Heart left ventricle (tissue), 13 donors: ENCODE results near the gene ENTPD8.

Experiments used
- POLR2A ChIP-seq, 2 donors: fragments of 450-650 bp; IDR thresholded peaks; one replicate each; pipeline ENCODE4 v1.6.1; 2017; ENCODE audit warnings: antibody characterized with exemption in 2 of 2, mild to moderate bottlenecking in 2 of 2, moderate library complexity in 2 of 2
- TF ChIP-seq, protein P1 (sequence below), 12 donors: fragments of 200-600 bp; sonication (generic) in 4 of 12; IDR thresholded peaks; one replicate each; pipeline versions ENCODE4 v1.5.0 to v1.8.0; 2018 to 2022; ENCODE audit warnings: antibody characterized with exemption in 12 of 12, mild to moderate bottlenecking in 5 of 12
- donor health status: ischemic (EF 13 %, LVEDD 7.1; RV severe dilation, severe dysfunction).
- donor health status: DM: no; HTN: yes; CAD: no.
- donor health status: DM: no; HTN: no; CAD: no.
- donor health status: ischemic (EF 25% LVEDD 6.9; RV normal size, moderate dysfunction).
- donor health status: ischemic (EF 25% LVEDD 5.7; RV mildly dilated, moderate dysfunction).
- donor health status: ischemic (EF 35%, LVEDD 5.7; RV mildly dilated, moderate dysfunction).
- donor health status: nonischemic (EF 11% LVEDD 7.7; RV severe dilation, severe dysfunction).
- donor health status: DM: yes; HTN: yes; CAD: no.
- donor health status: PGD.
- donor health status: ischemic (EF 29% LVEDD 5.4; RV normal size, mild dysfunction).
- donor health status: nonischemic (EF 23%, LVEDD 6.1; RV moderate dilation, normal function).

DNA sequence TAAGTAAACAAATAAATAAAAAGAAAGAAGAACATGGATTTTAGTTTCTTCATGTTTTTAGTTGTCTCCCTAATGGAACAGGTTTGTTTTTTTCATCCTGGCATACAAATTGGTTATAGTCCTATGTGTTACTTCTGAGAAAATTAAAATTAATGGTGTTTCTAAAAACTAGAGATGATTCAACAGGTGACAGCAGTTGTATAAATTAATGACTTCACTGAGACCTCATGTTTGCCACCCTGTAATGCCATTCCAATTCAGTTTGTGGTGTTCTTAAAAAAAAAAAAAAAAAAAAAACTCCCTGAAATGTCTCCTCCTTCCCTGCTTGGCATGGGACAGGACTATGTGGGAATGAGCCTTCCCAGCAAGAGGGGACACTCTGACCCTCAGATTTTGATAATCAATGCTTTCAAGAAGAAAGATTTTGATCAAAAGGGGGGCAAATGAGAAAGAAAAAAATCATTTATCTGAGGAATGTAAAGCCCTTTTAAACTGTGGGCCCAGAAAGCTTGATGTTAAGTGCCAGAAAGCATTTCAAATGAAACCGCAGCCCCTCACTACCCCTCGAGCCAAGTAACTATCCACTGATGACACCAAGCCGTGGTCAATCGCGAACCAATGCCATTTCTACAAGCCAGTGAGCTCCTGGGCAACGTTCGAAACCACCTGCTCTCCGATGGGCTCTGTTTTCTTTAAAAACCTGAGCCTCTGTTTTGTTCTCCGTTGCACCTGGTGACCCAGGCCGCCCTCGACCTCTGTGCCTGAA is 19.1 kb downstream of the ENTPD8 start:
- TF ChIP-seq, protein P1, sequence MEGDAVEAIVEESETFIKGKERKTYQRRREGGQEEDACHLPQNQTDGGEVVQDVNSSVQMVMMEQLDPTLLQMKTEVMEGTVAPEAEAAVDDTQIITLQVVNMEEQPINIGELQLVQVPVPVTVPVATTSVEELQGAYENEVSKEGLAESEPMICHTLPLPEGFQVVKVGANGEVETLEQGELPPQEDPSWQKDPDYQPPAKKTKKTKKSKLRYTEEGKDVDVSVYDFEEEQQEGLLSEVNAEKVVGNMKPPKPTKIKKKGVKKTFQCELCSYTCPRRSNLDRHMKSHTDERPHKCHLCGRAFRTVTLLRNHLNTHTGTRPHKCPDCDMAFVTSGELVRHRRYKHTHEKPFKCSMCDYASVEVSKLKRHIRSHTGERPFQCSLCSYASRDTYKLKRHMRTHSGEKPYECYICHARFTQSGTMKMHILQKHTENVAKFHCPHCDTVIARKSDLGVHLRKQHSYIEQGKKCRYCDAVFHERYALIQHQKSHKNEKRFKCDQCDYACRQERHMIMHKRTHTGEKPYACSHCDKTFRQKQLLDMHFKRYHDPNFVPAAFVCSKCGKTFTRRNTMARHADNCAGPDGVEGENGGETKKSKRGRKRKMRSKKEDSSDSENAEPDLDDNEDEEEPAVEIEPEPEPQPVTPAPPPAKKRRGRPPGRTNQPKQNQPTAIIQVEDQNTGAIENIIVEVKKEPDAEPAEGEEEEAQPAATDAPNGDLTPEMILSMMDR (IDR thresholded peaks at IDR 0.05) = no peak
- no peak for TF ChIP-seq POLR2A (IDR thresholded peaks at IDR 0.05)
